SJCRH30 (cell line): ENCODE data around the gene TPM2. TPM values are rescaled to one million over a fixed set of nuclear protein-coding genes. Genes with fewer than 3 reads are reported as not detected.
"Not testable (repeated sequence)": the region's sequence is repeated elsewhere in the genome, so short reads cannot be mapped to it uniquely, and the experiment has no call there.

Source experiments
- DNase-seq, 2 experiments: peaks; one replicate each; pipeline ENCODE4 v3.0.0-alpha.2; 2015 to 2020
- H3K27ac ChIP-seq: fragments of 250-450 bp; sonication (Bioruptor Pico); 2 replicates; pipeline ENCODE4 v1.5.1; 2020; ENCODE audit warnings: mild to moderate bottlenecking, moderate library complexity
- H3K27me3 ChIP-seq: fragments of 250-450 bp; sonication (Bioruptor Pico); 2 replicates; pipeline ENCODE4 v1.5.1; 2020; ENCODE audit warnings: mild to moderate bottlenecking, moderate library complexity
- H3K36me3 ChIP-seq: fragments of 250-450 bp; sonication (Bioruptor Pico); 2 replicates; pipeline ENCODE4 v1.5.1; 2020; ENCODE audit warnings: mild to moderate bottlenecking, moderate library complexity
- H3K4me1 ChIP-seq: fragments of 250-450 bp; sonication (Bioruptor Pico); 2 replicates; pipeline ENCODE4 v1.5.1; 2020; ENCODE audit warnings: mild to moderate bottlenecking, moderate library complexity
- H3K4me3 ChIP-seq: fragments of 250-450 bp; sonication (Bioruptor Pico); 2 replicates; pipeline ENCODE4 v1.5.1; 2020; ENCODE audit warnings: mild to moderate bottlenecking, moderate library complexity
- H3K9me3 ChIP-seq: fragments of 250-450 bp; sonication (Bioruptor Pico); replicated peaks from 2 replicates; pipeline ENCODE4 v1.5.1; 2020; ENCODE audit warnings: mild to moderate bottlenecking, moderate library complexity
- total RNA-seq: library from RNA; depleted of rRNA; stranded (reverse); fragments of >200 nt; shearing (Covaris generic); gene quantifications from 2 replicates; pipeline ENCODE4 v1.2.3, GENCODE V29; 2014

TPM2 gene
- total RNA-seq, 1 experiment from 2014 or later = 459 TPM

DNA sequence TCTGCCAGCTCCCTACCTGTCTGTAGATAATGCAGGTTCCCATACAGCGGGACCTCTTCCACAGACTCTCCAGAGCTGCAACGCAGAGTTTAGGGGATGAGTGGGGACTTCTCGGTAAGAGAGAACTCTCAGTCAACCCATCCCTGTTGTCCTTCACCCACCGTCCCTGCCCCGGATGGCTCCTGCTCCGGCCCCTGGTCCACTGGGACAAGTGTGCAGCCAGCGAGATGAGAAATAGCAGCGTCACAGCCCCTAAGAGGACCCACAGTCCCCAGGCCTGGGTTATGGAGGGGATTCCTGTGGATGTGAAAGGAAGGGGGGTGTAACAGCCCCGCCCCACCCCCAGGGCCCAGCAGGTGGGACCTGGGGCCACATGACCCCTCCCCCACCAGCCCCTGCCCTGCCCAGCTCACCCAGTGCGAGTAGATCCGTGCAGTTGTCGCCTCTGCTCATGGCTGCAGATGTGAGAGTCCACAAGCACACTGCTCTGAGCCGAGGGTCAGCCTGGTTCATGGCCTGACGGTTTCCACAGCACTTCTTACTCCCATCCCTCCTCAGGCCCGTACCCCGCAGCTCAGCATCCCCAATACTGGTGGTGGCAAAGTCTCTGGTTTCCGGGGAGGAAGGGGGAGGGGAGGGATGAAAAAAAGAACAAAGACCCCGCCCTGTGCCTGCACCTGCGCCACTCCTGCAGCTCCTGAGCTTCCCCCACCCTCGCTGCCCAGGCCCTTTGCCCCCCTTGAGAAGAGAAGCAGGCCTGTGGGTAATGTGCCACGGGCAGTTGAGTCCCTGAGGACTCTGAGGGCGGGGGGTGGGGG, 39.2 kb downstream of the TPM2 start, which contains the start of gene SIT1:
SIT1 (minus strand) TSS at position 591 of the 818 bp plus-strand sequence; CDS start at position 513, 78 bp downstream.
- no peaks in the 10 kb centered on the region for H3K9me3 ChIP-seq
- DNase-seq = no peak
- H3K4me3 ChIP-seq = no peak within 1 kb of the TSS
- no peak within 1 kb of the TSS for H3K27ac ChIP-seq
- H3K4me1 ChIP-seq = no peaks in the 10 kb centered on the region
- H3K36me3 ChIP-seq = no peaks in the 10 kb centered on the region
- no peaks in the 10 kb centered on the region for H3K27me3 ChIP-seq

GRCh38 chr9:35649431-35650340, 40.0 kb downstream of the TPM2 start:
- no peaks in the 10 kb centered on the region for H3K9me3 ChIP-seq
- no peak overlapping the region for H3K27ac ChIP-seq
- H3K36me3 ChIP-seq = no peaks in the 10 kb centered on the region
- no peaks in the 10 kb centered on the region for H3K4me1 ChIP-seq
- no peaks in the 10 kb centered on the region for H3K27me3 ChIP-seq
- no peak for DNase-seq
- H3K4me3 ChIP-seq = no peak overlapping the region

GRCh38 chr9:35646533-35647265, 43.0 kb downstream of the TPM2 start:
- H3K36me3 ChIP-seq = no peaks in the 10 kb centered on the region
- peak overlapping the region; percentile 37 for H3K27ac ChIP-seq

DNA sequence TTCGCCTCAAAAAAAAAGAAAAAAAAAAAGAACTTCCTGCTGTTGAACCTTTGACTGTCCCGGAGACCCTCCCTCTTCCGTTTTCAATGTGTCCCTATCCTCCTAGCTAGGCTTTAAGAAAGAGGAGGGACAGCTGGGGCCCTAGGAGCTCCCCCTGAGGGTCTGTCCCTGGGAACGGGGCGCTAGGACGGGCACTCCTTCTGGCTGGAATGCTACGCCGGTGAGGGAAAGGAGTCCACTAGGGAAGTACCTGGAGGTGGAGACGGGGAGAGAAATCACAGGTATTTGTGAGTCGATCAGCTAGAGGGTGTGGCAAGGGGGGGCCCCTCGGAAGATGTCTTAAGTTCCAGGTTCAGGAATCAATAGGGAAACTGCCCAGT, 43.6 kb downstream of the TPM2 start:
- Histone ChIP-seq H3K27me3 (no peaks in the 10 kb centered on the region), H3K9me3 (no peaks in the 10 kb centered on the region), H3K27ac (peak overlapping the region; percentile 37), H3K4me3 (peak overlapping the region; percentile 65), H3K4me1 (no peaks in the 10 kb centered on the region), H3K36me3 (no peaks in the 10 kb centered on the region)
- DNase-seq = peak; percentile 49 to 66

More at GRCh38 chr9:35646533-35647265, 43.0 kb downstream of the TPM2 start:
- Histone ChIP-seq H3K27me3 (no peaks in the 10 kb centered on the region), H3K4me3 (peak overlapping the region; percentile 65), H3K4me1 (no peaks in the 10 kb centered on the region), H3K9me3 (no peaks in the 10 kb centered on the region)
- DNase-seq = peak; percentile 88 to 91

GRCh38 chr9:35645736-35646135, 44.0 kb downstream of the TPM2 start:
- H3K27ac ChIP-seq = peak overlapping the region; percentile 37

GRCh38 chr9:35643046-35643445, 46.7 kb downstream of the TPM2 start:
- no peaks in the 10 kb centered on the region for H3K27me3 ChIP-seq
- no peak overlapping the region for H3K27ac ChIP-seq
- no peaks in the 10 kb centered on the region for H3K9me3 ChIP-seq
- no peaks in the 10 kb centered on the region for H3K36me3 ChIP-seq
- no peak for DNase-seq
- no peak overlapping the region for H3K4me3 ChIP-seq
- H3K4me1 ChIP-seq = no peaks in the 10 kb centered on the region

More at GRCh38 chr9:35645736-35646135, 44.0 kb downstream of the TPM2 start:
- H3K4me3 ChIP-seq = peak overlapping the region; percentile 65
- not testable (repeated sequence) for H3K27me3 ChIP-seq, H3K4me1 ChIP-seq, H3K9me3 ChIP-seq, DNase-seq, H3K36me3 ChIP-seq

- H3K9me3 ChIP-seq, H3K27ac ChIP-seq, H3K27me3 ChIP-seq, H3K4me1 ChIP-seq, DNase-seq, H3K36me3 ChIP-seq, H3K4me3 ChIP-seq: not testable (repeated sequence)
Measured at GRCh38 chr9:35641478-35641877, 48.2 kb downstream of the TPM2 start.

DNA sequence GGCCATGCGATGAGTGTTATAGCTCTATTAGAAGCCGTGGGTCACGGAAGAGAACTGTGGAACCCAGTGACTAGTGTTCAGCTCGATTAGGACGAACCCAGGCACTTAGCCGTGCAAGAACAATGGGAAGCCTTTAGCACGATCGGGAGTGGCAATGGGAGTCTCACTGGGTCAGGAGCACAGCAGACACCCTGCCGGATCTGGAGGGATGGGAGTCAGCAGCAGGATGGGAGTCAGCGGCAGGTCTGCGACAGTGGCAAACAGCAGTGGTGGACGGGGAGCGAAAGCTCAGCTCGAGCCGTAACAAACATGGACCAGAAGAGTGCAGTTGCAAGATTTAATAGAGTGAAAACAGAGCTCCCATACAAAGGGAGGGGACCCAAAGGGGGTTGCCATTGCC, 49.3 kb downstream of the TPM2 start:
- H3K27ac ChIP-seq, H3K27me3 ChIP-seq, H3K4me3 ChIP-seq, DNase-seq, H3K4me1 ChIP-seq, H3K9me3 ChIP-seq, H3K36me3 ChIP-seq: not testable (repeated sequence)

DNA sequence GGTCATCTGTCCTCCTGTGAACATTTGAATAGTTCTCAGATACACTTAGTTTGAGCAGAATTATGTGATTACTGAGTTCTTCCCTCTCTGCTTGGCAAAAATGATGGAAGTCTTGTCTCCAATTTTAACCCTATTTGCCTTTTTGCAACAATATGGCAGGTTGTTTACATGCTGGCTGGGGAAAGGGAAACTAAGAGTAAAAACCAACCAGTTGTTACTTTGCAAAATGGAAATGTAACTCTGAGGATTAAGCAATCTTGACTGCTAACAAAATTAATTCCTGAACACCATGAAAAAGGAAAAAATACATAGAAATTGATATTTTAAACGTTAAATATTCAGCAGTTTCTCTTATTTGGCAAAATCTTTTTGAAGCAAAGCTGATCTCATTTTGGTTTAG, 50.1 kb downstream of the TPM2 start:
- Histone ChIP-seq H3K4me3 (no peak overlapping the region), H3K9me3 (no peaks in the 10 kb centered on the region), H3K27me3 (no peaks in the 10 kb centered on the region), H3K36me3 (no peaks in the 10 kb centered on the region), H3K27ac (no peak overlapping the region), H3K4me1 (no peaks in the 10 kb centered on the region)
- DNase-seq = no peak

- not testable (repeated sequence) for H3K27me3 ChIP-seq, H3K9me3 ChIP-seq, H3K36me3 ChIP-seq, DNase-seq, H3K4me3 ChIP-seq, H3K27ac ChIP-seq, H3K4me1 ChIP-seq
Measured at GRCh38 chr9:35639225-35639624, 50.5 kb downstream of the TPM2 start.

GRCh38 chr9:35638751-35639150, 51.0 kb downstream of the TPM2 start:
- DNase-seq, H3K4me1 ChIP-seq, H3K9me3 ChIP-seq, H3K27ac ChIP-seq, H3K36me3 ChIP-seq, H3K4me3 ChIP-seq, H3K27me3 ChIP-seq: not testable (repeated sequence)

DNA sequence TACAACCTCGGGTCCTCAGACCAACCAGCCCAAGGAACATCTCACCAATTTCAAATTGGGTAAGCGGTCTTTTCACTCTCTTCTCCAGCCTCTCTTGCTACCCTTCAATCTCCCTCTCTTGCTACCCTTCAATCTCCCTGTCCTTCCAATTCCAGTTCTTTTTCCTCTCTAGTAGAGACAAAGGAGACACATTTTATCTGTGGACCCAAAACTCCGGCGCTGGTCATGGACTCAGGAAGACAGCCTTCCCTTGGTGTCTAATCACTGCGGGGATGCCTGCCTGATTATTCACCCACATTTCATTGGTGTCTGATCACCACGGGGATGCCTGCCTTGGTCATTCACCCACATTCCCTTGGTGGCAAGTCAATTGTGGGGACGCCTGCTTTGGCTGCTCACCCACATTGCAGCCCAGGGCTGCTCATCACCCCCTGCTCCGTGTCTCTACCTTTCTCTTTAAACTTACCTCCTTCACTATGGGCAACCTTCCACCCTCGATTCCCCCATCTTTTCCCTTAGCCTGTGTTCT, 52.2 kb downstream of the TPM2 start:
- H3K4me3 ChIP-seq, DNase-seq, H3K27me3 ChIP-seq, H3K4me1 ChIP-seq, H3K9me3 ChIP-seq, H3K36me3 ChIP-seq, H3K27ac ChIP-seq: not testable (repeated sequence)

- H3K27me3 ChIP-seq, H3K36me3 ChIP-seq, H3K9me3 ChIP-seq, H3K27ac ChIP-seq, H3K4me1 ChIP-seq, H3K4me3 ChIP-seq, DNase-seq: not testable (repeated sequence)
Measured at GRCh38 chr9:35636877-35637246, 52.9 kb downstream of the TPM2 start.

- H3K4me1 ChIP-seq = no peaks in the 10 kb centered on the region
- H3K4me3 ChIP-seq = no peak overlapping the region
- no peak for DNase-seq
- no peaks in the 10 kb centered on the region for H3K9me3 ChIP-seq
- no peaks in the 10 kb centered on the region for H3K27me3 ChIP-seq
- no peaks in the 10 kb centered on the region for H3K36me3 ChIP-seq
- no peak overlapping the region for H3K27ac ChIP-seq
Measured at GRCh38 chr9:35636135-35636876, 53.4 kb downstream of the TPM2 start.
